Measurements from ENCODE around the gene DSCAM.
"Not testable (repeated sequence)": the region's sequence is repeated elsewhere in the genome, so short reads cannot be mapped to it uniquely, and the experiment has no call there.

DSCAM gene

DNA sequence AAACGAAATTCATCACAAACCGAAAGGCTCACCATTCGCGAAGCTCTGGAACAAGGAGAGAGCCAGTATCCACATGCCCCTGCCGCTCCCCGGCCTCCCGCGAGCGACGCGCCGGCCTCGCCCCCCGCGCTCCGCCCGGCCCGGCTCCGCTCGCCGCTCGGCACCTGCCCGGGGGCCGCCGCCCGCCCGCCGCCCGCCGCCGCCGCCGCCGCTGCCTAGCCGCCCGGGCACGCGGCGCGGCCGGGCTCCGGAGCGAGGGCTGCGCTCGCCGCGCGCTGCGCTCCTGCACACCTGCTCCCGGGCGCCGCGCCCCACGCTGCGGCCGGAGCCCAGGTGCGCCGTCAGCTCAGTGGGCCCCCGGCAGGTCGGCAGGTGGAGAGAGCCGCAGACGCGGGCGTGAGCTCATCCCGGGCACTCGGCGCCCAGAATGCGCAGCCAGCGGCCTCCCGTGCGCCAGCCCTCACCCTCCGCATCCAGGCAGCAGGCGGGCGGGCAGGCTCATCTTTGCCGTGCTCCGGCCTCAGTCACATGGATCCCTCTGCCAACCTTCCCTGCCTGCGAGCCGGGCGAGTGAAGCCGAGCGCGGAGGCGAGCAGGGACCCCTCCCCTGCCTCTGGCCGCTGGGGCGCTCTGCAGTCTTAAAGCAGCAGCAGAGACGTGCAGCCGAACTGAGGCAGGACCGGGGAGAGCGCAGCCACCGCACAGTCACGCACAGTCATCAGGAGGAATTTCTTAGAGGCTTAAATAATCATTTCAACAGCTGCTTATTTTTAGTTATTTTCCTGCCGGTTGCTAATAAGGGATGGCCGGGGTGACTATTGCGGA lies at the start of gene DSCAM:
DSCAM (minus strand) TSS at position 572 of the 825 bp plus-strand sequence; CDS start at position 75, 497 bp downstream.
- no peak for DNase-seq (ENCODE audit: low read depth)
- no peak within 1 kb of the TSS for H3K4me3 ChIP-seq (ENCODE audit: low read length)
- TF ChIP-seq, protein P1, sequence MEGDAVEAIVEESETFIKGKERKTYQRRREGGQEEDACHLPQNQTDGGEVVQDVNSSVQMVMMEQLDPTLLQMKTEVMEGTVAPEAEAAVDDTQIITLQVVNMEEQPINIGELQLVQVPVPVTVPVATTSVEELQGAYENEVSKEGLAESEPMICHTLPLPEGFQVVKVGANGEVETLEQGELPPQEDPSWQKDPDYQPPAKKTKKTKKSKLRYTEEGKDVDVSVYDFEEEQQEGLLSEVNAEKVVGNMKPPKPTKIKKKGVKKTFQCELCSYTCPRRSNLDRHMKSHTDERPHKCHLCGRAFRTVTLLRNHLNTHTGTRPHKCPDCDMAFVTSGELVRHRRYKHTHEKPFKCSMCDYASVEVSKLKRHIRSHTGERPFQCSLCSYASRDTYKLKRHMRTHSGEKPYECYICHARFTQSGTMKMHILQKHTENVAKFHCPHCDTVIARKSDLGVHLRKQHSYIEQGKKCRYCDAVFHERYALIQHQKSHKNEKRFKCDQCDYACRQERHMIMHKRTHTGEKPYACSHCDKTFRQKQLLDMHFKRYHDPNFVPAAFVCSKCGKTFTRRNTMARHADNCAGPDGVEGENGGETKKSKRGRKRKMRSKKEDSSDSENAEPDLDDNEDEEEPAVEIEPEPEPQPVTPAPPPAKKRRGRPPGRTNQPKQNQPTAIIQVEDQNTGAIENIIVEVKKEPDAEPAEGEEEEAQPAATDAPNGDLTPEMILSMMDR (conservative IDR thresholded peaks at IDR 0.05; ENCODE audit: low read length), result no peak

DNA sequence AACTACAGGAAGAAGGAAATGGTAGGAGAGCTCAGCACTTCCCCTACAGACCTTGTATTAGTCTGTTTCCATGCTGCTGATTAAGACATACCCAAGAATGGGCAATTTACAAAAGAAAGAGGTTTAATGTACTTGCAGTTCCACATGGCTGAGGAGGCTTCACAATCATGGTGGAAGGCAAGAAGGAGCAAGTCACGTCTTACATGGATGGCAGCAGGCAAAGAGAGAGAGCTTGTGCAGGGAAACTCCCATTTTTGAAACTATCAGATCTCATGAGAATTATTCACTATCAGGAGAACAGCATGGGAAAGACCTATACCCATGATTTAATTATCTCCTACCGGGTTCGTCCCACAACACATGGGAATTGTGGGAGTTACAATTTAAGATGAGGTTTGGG lies 48.7 kb upstream of the DSCAM start:
- DNase-seq (ENCODE audit: low read depth); H3K4me3 ChIP-seq (ENCODE audit: low read length): not testable (repeated sequence)

DNA sequence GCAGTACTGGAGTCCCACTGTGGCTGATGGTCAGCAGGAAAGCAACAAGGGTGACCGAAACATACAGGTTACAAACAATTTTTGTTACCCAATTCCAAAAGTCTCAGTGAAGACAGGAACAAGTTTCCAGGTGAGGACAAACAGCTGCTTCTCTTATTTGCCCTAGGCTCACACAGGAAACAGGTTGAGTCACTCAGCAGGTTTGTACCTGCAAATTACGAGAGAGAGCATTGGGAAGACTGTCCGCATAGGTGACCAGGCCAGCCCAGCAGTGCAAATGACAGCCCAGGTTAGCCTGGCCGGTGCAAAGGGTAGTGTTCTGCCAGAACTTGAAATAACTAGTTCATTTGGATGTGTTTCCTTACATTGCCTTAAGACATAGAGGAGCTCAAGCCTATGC lies 40.0 kb upstream of the DSCAM start:
- H3K4me3 ChIP-seq (ENCODE audit: low read length), result no peak overlapping the region
- no peak for DNase-seq (ENCODE audit: low read depth)
- TF ChIP-seq, protein P1 (conservative IDR thresholded peaks at IDR 0.05; ENCODE audit: low read length), result no peak

DNA sequence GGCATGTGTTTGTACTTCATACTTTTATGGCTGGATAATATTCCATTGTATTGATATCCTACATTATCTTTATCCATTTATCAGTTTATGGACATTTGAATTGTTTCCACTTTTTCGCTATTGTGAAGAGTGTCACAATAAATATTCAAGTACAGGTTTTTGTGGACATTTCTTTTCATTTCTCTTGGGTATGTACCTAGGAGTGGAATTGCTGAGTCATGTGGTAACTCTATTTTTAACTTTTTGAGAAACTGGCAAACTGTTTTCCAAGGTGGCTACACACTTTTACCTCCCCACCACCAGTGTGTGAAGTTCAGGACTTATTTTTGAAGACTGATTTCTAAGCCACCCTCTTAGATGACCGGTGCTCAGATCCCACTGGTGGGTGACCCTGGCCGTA lies 39.0 kb upstream of the DSCAM start:
- TF ChIP-seq, protein P1 (conservative IDR thresholded peaks at IDR 0.05; ENCODE audit: low read length), result no peak
- no peak overlapping the region for H3K4me3 ChIP-seq (ENCODE audit: low read length)
- DNase-seq (ENCODE audit: low read depth), result no peak

- no peak overlapping the region for H3K4me3 ChIP-seq (ENCODE audit: low read length)
- TF ChIP-seq, protein P1 (conservative IDR thresholded peaks at IDR 0.05; ENCODE audit: low read length), result no peak
- no peak for DNase-seq (ENCODE audit: low read depth)
Measured at GRCh38 chr21:40882192-40882915, 35.4 kb upstream of the DSCAM start.

DNA sequence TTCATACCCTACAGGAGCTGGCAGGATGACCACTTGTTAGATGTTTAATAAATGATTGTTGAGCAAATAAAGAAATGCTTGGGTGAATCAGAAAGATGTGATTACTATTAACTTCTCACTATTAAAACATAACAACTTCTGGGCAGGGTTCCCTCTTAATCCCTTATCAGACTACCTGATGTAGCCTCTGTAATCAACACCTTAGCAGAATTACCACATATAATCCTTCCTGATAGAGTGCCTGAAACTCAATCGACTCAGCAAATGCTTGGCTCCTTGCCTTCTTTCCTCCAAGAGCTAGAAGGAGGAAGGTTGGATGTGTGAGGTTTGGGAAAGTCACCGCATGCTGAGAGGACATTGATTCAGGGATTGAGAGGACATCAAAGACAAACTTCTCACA lies 34.8 kb upstream of the DSCAM start:
- H3K4me3 ChIP-seq (ENCODE audit: low read length), result no peak overlapping the region
- no peak for DNase-seq (ENCODE audit: low read depth)
- TF ChIP-seq, protein P1 (conservative IDR thresholded peaks at IDR 0.05; ENCODE audit: low read length), result no peak

DNA sequence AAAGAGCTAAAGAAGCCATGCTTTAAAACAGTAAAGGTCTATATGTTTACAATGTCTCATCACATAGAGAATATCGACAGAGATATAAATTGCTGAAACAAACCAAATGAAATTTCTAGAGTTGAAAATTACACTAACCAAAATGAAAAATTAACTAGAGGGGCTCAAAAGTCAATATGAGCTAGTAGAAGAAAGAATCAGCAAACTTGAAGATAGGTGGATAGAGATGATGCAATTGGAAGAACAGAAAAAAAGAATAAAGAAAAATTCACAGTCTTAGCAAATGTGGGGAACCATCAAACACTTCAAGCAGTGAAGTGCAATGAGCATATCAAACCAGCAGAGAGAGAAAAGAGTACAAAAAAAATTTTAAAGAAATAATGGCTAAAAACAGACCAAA lies 24.1 kb upstream of the DSCAM start:
- TF ChIP-seq, protein P1 (conservative IDR thresholded peaks at IDR 0.05; ENCODE audit: low read length), result no peak
- H3K4me3 ChIP-seq (ENCODE audit: low read length), result no peak overlapping the region
- no peak for DNase-seq (ENCODE audit: low read depth)

Measured in AG10803 (cell line).